HepG2 (cell line): ENCODE results near the gene PIP5KL1. TPM values are rescaled to one million over a fixed set of nuclear protein-coding genes. Genes with fewer than 3 reads are reported as not detected.

Experiments used
- CENPX ChIP-seq: sonication (generic); formaldehyde crosslinking; IDR thresholded peaks from 2 replicates; pipeline ENCODE4 v1.9.0; 2021; ENCODE audit warnings: mild to moderate bottlenecking, missing genetic modification reagents, moderate library complexity
- DBP ChIP-seq: sonication (generic); formaldehyde crosslinking; IDR thresholded peaks from 2 replicates; pipeline ENCODE4 v1.4.0; 2020; ENCODE audit warnings: missing genetic modification reagents; ENCODE audit errors: not compliant biosample characterization
- GMEB2 ChIP-seq: IDR thresholded peaks from 2 replicates; pipeline ENCODE4 v1.6.1; 2016; ENCODE audit warnings: missing biosample characterization, missing genetic modification reagents, low read depth
- HOXA3 ChIP-seq: sonication (generic); formaldehyde crosslinking; IDR thresholded peaks from 2 replicates; pipeline ENCODE4 v1.5.0; 2020; ENCODE audit warnings: missing genetic modification reagents
- HOXD1 ChIP-seq: sonication (generic); formaldehyde crosslinking; IDR thresholded peaks from 2 replicates; pipeline ENCODE4 v1.5.0; 2020; ENCODE audit warnings: missing genetic modification reagents
- SAP130 ChIP-seq: IDR thresholded peaks from 2 replicates; pipeline ENCODE4 v1.6.1; 2016; ENCODE audit warnings: low read depth
- STAT6 ChIP-seq: sonication (generic); formaldehyde crosslinking; IDR thresholded peaks from 2 replicates; pipeline ENCODE4 v1.4.0; 2020; ENCODE audit warnings: missing genetic modification reagents, mild to moderate bottlenecking, borderline replicate concordance
- TEAD3 ChIP-seq: optimal IDR thresholded peaks from 2 replicates; pipeline ENCODE3; 2016; ENCODE audit warnings: borderline replicate concordance
- THAP7 ChIP-seq: sonication (generic); formaldehyde crosslinking; IDR thresholded peaks from 2 replicates; pipeline ENCODE4 v1.8.1; 2023; ENCODE audit warnings: mild to moderate bottlenecking, missing genetic modification reagents
- TRAFD1 ChIP-seq: sonication (generic); formaldehyde crosslinking; IDR thresholded peaks from 2 replicates; pipeline ENCODE4 v1.5.1; 2020; ENCODE audit warnings: missing genetic modification reagents, mild to moderate bottlenecking, borderline replicate concordance
- ZFP91 ChIP-seq: sonication (generic); formaldehyde crosslinking; IDR thresholded peaks from 2 replicates; pipeline ENCODE4 v1.9.0; 2022; ENCODE audit warnings: missing genetic modification reagents, mild to moderate bottlenecking, borderline replicate concordance
- ZNF10 ChIP-seq: sonication (generic); formaldehyde crosslinking; IDR thresholded peaks from 2 replicates; pipeline ENCODE4 v1.4.0; 2020; ENCODE audit warnings: mild to moderate bottlenecking, low read depth, missing genetic modification reagents, borderline replicate concordance
- ZNF225 ChIP-seq: sonication (generic); formaldehyde crosslinking; IDR thresholded peaks from 2 replicates; pipeline ENCODE4 v1.4.0; 2020; ENCODE audit warnings: mild to moderate bottlenecking, missing genetic modification reagents
- ZNF333 ChIP-seq: sonication (generic); formaldehyde crosslinking; IDR thresholded peaks from 2 replicates; pipeline ENCODE4 v1.4.0; 2020; ENCODE audit warnings: mild to moderate bottlenecking, missing genetic modification reagents, borderline replicate concordance
- ZNF335 ChIP-seq: sonication (generic); formaldehyde crosslinking; IDR thresholded peaks from 2 replicates; pipeline ENCODE4 v1.4.0; 2020; ENCODE audit warnings: missing genetic modification reagents
- ZNF432 ChIP-seq: sonication (generic); formaldehyde crosslinking; IDR thresholded peaks from 2 replicates; pipeline ENCODE4 v1.5.0; 2020; ENCODE audit warnings: missing genetic modification reagents, mild to moderate bottlenecking, borderline replicate concordance
- ZNF788 ChIP-seq: sonication (generic); formaldehyde crosslinking; IDR thresholded peaks from 2 replicates; pipeline ENCODE4 v1.5.0; 2020; ENCODE audit warnings: mild to moderate bottlenecking, missing genetic modification reagents, borderline replicate concordance
- polyA plus RNA-seq, 8 experiments: library from polyadenylated mRNA; depleted of rRNA in 3 of 8; stranded (reverse) in 7 of 8; unstranded in 1 of 8; fragments of >200 nt; fragmentation: Illumina TruSeq in 4 of 8; extraction: Trizol in 4 of 8; gene quantifications; 2 replicates each; pipeline versions ENCODE4 v1.2.1 to v1.2.3, GENCODE V29; 2011 to 2016; ENCODE audit warnings: low read depth in 4 of 8, missing spikeins in 1 of 8, mixed read lengths in 1 of 8; ENCODE audit not compliant: insufficient read depth in 1 of 8
- total RNA-seq, 5 experiments: library from RNA; depleted of rRNA; stranded (reverse); fragments of >200 nt; fragmentation: Illumina TruSeq; extraction: Trizol; gene quantifications; 2 replicates each; pipeline ENCODE4 v1.2.3, GENCODE V29; 2016; ENCODE audit warnings: low read depth in 1 of 5

PIP5KL1 gene
- total and polyA plus RNA-seq, 2 of the 13 experiments (the other 11 are each of a cell fraction or from before 2014, with no cell fraction given) = 0.20 to 0.49 TPM

GRCh38 chr9:127918183-127919107, 12.1 kb downstream of the PIP5KL1 start (continued):
- no peak for TF ChIP-seq GMEB2 (CRISPR knock-in tag)
- peak; percentile 30 for TF ChIP-seq TEAD3 (CRISPR knock-in tag)
- peak; percentile 38; the same call in 1 of the 2 replicates for TF ChIP-seq ZNF788 (CRISPR knock-in tag)
- TF ChIP-seq ZNF432 (CRISPR knock-in tag) = no peak
- TF ChIP-seq CENPX (CRISPR knock-in tag) = no peak
- no peak for TF ChIP-seq ZNF335
- peak; percentile 58; the same call in 1 of the 2 replicates for TF ChIP-seq SAP130
- TF ChIP-seq TRAFD1 (CRISPR knock-in tag) = no peak
- no peak for TF ChIP-seq STAT6 (CRISPR knock-in tag)
- no peak for TF ChIP-seq HOXD1 (CRISPR knock-in tag)
- peak; percentile 52; the same call in 1 of the 2 replicates for TF ChIP-seq ZNF333 (CRISPR knock-in tag)
- TF ChIP-seq HOXA3 (CRISPR knock-in tag) = no peak
- TF ChIP-seq ZNF225 (CRISPR knock-in tag) = no peak
- no peak for TF ChIP-seq DBP (CRISPR knock-in tag)
- peak; percentile 33; the same call in 1 of the 2 replicates for TF ChIP-seq ZFP91 (CRISPR knock-in tag)
- no peak for TF ChIP-seq THAP7
- TF ChIP-seq ZNF10 = no peak
